ENCODE results near the gene ATP5F1A.

- TF ChIP-seq, protein P1, sequence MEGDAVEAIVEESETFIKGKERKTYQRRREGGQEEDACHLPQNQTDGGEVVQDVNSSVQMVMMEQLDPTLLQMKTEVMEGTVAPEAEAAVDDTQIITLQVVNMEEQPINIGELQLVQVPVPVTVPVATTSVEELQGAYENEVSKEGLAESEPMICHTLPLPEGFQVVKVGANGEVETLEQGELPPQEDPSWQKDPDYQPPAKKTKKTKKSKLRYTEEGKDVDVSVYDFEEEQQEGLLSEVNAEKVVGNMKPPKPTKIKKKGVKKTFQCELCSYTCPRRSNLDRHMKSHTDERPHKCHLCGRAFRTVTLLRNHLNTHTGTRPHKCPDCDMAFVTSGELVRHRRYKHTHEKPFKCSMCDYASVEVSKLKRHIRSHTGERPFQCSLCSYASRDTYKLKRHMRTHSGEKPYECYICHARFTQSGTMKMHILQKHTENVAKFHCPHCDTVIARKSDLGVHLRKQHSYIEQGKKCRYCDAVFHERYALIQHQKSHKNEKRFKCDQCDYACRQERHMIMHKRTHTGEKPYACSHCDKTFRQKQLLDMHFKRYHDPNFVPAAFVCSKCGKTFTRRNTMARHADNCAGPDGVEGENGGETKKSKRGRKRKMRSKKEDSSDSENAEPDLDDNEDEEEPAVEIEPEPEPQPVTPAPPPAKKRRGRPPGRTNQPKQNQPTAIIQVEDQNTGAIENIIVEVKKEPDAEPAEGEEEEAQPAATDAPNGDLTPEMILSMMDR (conservative IDR thresholded peaks at IDR 0.05), result no peak
- no peak for TF ChIP-seq ZFX (IDR thresholded peaks at IDR 0.05)
Measured at GRCh38 chr18:46095532-46095931, 2.6 kb downstream of the ATP5F1A start.
